HEK293 (cell line): ENCODE data around the gene GNRHR.
"Not testable (repeated sequence)": the region's sequence is repeated elsewhere in the genome, so short reads cannot be mapped to it uniquely, and the experiment has no call there.

ENCODE experiments used
- CTCF ChIA-PET: fragments of 350-600 bp; formaldehyde crosslinking; extraction: SDS; loops from one replicate; lab custom pipeline; 2021; ENCODE audit warnings: antibody characterized with exemption; lab: Yijun Ruan, JAX
- POLR2A ChIA-PET: fragments of 300-600 bp; formaldehyde crosslinking; extraction: SDS; loops from one replicate; lab custom pipeline; 2020; ENCODE audit warnings: antibody characterized with exemption, inconsistent platforms; lab: Yijun Ruan, JAX
- H3K27ac ChIP-seq: fragments of 200-500 bp; sonication (Bioruptor generic); 2 replicates; pipeline ENCODE4 v1.5.1; 2014; ENCODE audit warnings: low read depth, low read length, control low read depth, inconsistent platforms; ENCODE audit errors: extremely low read depth
- H3K36me3 ChIP-seq, 2 experiments: fragments of 200-500 bp in 1 of 2; sonication (Bioruptor generic) in 1 of 2; 1 replicate in 1 of 2; 2 replicates in 1 of 2; pipeline ENCODE4 v1.5.1; 2014 to 2017; ENCODE audit warnings: inconsistent platforms in 2 of 2, low read length in 2 of 2; ENCODE audit not compliant: control insufficient read depth in 2 of 2, insufficient read depth in 1 of 2
- H3K4me1 ChIP-seq: fragments of 200-500 bp; sonication (Bioruptor generic); 2 replicates; pipeline ENCODE4 v1.5.1; 2014; ENCODE audit warnings: mild to moderate bottlenecking, low read length, inconsistent platforms; ENCODE audit not compliant: control insufficient read depth, insufficient read depth
- H3K4me3 ChIP-seq: 2 replicates; pipeline ENCODE4 v1.5.1; 2011; ENCODE audit warnings: low read depth, mild to moderate bottlenecking, control low read depth, low read length, moderate library complexity
- H3K9me3 ChIP-seq: fragments of 200-500 bp; sonication (Bioruptor generic); 2 replicates; pipeline ENCODE4 v1.5.1; 2014; ENCODE audit warnings: low read depth, low read length, inconsistent platforms; ENCODE audit not compliant: control insufficient read depth, insufficient read depth
- BCL11B ChIP-seq: fragments of 450-650 bp; formaldehyde crosslinking; IDR thresholded peaks from 2 replicates; pipeline ENCODE4 v1.5.1; 2016; ENCODE audit warnings: low read depth, missing biosample characterization, missing genetic modification characterization
- HIC1 ChIP-seq: fragments of 450-650 bp; formaldehyde crosslinking; IDR thresholded peaks from 2 replicates; pipeline ENCODE4 v1.5.1; 2016; ENCODE audit warnings: missing biosample characterization, missing genetic modification characterization
- KLF8 ChIP-seq: fragments of 450-650 bp; formaldehyde crosslinking; IDR thresholded peaks from 2 replicates; pipeline ENCODE4 v1.5.1; 2016; ENCODE audit warnings: missing biosample characterization, missing genetic modification characterization
- SETDB1 ChIP-seq: IDR thresholded peaks from one replicate; pipeline ENCODE4 v1.6.1; 2017; ENCODE audit warnings: mild to moderate bottlenecking, low read length, moderate library complexity, mixed read lengths; ENCODE audit not compliant: insufficient read length
- SP3 ChIP-seq: fragments of 450-650 bp; formaldehyde crosslinking; IDR thresholded peaks from 2 replicates; pipeline ENCODE4 v1.5.1; 2016; ENCODE audit warnings: missing biosample characterization, missing genetic modification characterization
- ZBTB17 ChIP-seq: fragments of 450-650 bp; formaldehyde crosslinking; IDR thresholded peaks from 2 replicates; pipeline ENCODE4 v1.5.1; 2016; ENCODE audit warnings: missing biosample characterization, missing genetic modification characterization
- ZBTB44 ChIP-seq: fragments of 450-650 bp; IDR thresholded peaks from 2 replicates; pipeline ENCODE4 v1.5.1; 2018; ENCODE audit warnings: missing biosample characterization, mild to moderate bottlenecking, missing genetic modification characterization
- ZFP37 ChIP-seq: fragments of 450-650 bp; formaldehyde crosslinking; IDR thresholded peaks from 2 replicates; pipeline ENCODE4 v1.5.1; 2016; ENCODE audit warnings: missing biosample characterization, missing genetic modification characterization
- ZFP69B ChIP-seq: fragments of 450-650 bp; formaldehyde crosslinking; IDR thresholded peaks from 2 replicates; pipeline ENCODE4 v1.5.1; 2016; ENCODE audit warnings: missing biosample characterization, missing genetic modification characterization
- ZNF157 ChIP-seq: fragments of 450-650 bp; formaldehyde crosslinking; IDR thresholded peaks from 2 replicates; pipeline ENCODE4 v1.5.1; 2016; ENCODE audit warnings: missing biosample characterization, missing genetic modification characterization
- ZNF175 ChIP-seq: fragments of 450-650 bp; formaldehyde crosslinking; IDR thresholded peaks from 2 replicates; pipeline ENCODE4 v1.5.1; 2016; ENCODE audit warnings: missing biosample characterization, missing genetic modification characterization
- ZNF248 ChIP-seq: fragments of 450-650 bp; formaldehyde crosslinking; IDR thresholded peaks from 2 replicates; pipeline ENCODE4 v1.5.1; 2017; ENCODE audit warnings: missing biosample characterization, missing genetic modification characterization
- ZNF398 ChIP-seq: fragments of 450-650 bp; formaldehyde crosslinking; IDR thresholded peaks from 2 replicates; pipeline ENCODE4 v1.5.1; 2017; ENCODE audit warnings: missing biosample characterization, missing genetic modification characterization
- ZNF514 ChIP-seq: fragments of 450-650 bp; formaldehyde crosslinking; IDR thresholded peaks from 2 replicates; pipeline ENCODE4 v1.5.1; 2016; ENCODE audit warnings: missing biosample characterization, missing genetic modification characterization
- ZNF561 ChIP-seq: fragments of 450-650 bp; IDR thresholded peaks from 2 replicates; pipeline ENCODE4 v1.5.1; 2018; ENCODE audit warnings: missing biosample characterization, missing genetic modification characterization, borderline replicate concordance
- ZNF571 ChIP-seq: fragments of 450-650 bp; formaldehyde crosslinking; IDR thresholded peaks from 2 replicates; pipeline ENCODE4 v1.5.0; 2017; ENCODE audit warnings: missing biosample characterization, missing genetic modification characterization
- ZNF626 ChIP-seq: fragments of 450-650 bp; sonication (Bioruptor Pico); formaldehyde crosslinking; IDR thresholded peaks from 2 replicates; pipeline ENCODE4 v1.5.1; 2018; ENCODE audit warnings: missing biosample characterization, missing genetic modification characterization, inconsistent platforms
- ZNF660 ChIP-seq: fragments of 450-650 bp; IDR thresholded peaks from 2 replicates; pipeline ENCODE4 v1.5.1; 2018; ENCODE audit warnings: missing biosample characterization, mild to moderate bottlenecking, missing genetic modification characterization
- ZNF776 ChIP-seq: fragments of 450-650 bp; formaldehyde crosslinking; IDR thresholded peaks from 2 replicates; pipeline ENCODE4 v1.5.0; 2017; ENCODE audit warnings: missing biosample characterization, missing genetic modification characterization, borderline replicate concordance
- ZNF785 ChIP-seq: fragments of 450-650 bp; formaldehyde crosslinking; IDR thresholded peaks from 2 replicates; pipeline ENCODE4 v1.5.1; 2016; ENCODE audit warnings: missing biosample characterization, missing genetic modification characterization
- TF ChIP-seq, protein P1 (sequence below): IDR thresholded peaks from 2 replicates; pipeline ENCODE4 v1.6.1; 2011; ENCODE audit warnings: mild to moderate bottlenecking, low read depth, low read length, borderline replicate concordance
- TF ChIP-seq, protein P2 (sequence below): fragments of 450-650 bp; formaldehyde crosslinking; IDR thresholded peaks from 2 replicates; pipeline ENCODE4 v1.5.1; 2016; ENCODE audit warnings: missing biosample characterization, missing genetic modification characterization

GNRHR gene

DNA sequence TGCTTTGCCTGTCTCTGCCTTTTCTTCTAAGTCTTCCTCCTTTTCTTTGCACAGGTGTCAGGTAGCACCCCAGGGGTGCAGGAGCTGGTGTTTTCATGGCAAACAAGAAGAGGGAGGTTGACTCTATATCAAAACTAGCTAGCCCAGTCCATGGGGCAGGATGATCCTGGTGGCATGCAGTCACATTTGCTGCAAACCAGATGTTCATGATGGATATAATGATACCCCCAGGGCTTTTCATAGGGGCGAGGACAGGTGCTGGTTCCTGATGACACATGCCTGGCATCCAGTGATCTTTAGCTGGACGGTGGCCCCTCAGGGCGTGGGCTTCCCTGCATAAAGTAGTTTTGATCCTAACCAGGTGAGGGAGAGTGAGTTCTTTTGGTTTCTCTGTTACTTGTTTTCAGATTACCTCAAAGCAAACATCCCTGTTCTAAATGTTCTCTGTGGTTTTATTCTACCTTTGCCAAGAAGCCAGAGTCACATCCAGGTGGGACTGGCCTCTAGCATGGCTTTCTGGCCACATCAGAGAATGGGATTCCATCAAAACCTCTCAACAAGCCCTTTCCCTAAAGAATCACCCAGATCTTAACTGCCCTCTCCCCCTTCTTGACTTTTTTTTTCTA lies 42.1 kb downstream of the GNRHR start:
- Histone ChIP-seq H3K9me3 (no peaks in the 10 kb centered on the region), H3K27ac (no peak overlapping the region), H3K4me3 (no peak overlapping the region), H3K4me1 (no peaks in the 10 kb centered on the region), H3K36me3 (no peaks in the 10 kb centered on the region)
- ChIA-PET POLR2A (no interaction called here), CTCF (no interaction called here)
- TF ChIP-seq BCL11B (tag by site-specific recombination) (no peak), HIC1 (no peak), ZNF561 (tag by site-specific recombination) (no peak), ZBTB44 (no peak), ZNF175 (no peak), ZFP69B (tag by site-specific recombination) (no peak), ZFP37 (tag by site-specific recombination) (no peak), ZNF785 (tag by site-specific recombination) (no peak), ZNF571 (tag by site-specific recombination) (no peak), SP3 (tag by site-specific recombination) (no peak), ZNF398 (tag by site-specific recombination) (no peak), ZNF157 (tag by site-specific recombination) (no peak), ZBTB17 (tag by site-specific recombination) (no peak), KLF8 (tag by site-specific recombination) (no peak)
- TF ChIP-seq, protein P1, sequence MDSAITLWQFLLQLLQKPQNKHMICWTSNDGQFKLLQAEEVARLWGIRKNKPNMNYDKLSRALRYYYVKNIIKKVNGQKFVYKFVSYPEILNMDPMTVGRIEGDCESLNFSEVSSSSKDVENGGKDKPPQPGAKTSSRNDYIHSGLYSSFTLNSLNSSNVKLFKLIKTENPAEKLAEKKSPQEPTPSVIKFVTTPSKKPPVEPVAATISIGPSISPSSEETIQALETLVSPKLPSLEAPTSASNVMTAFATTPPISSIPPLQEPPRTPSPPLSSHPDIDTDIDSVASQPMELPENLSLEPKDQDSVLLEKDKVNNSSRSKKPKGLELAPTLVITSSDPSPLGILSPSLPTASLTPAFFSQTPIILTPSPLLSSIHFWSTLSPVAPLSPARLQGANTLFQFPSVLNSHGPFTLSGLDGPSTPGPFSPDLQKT: no peak

- POLR2A ChIA-PET, H3K4me3 ChIP-seq, H3K4me1 ChIP-seq, H3K36me3 ChIP-seq: not testable (repeated sequence)
- TF ChIP-seq SETDB1: peak; percentile 56
- TF ChIP-seq, all 188 proteins: peak for 1; not testable (repeated sequence) for 187
- H3K27ac ChIP-seq, CTCF ChIA-PET, H3K9me3 ChIP-seq: not testable (repeated sequence)
Observed at GRCh38 chr4:67706682-67707081, 47.5 kb downstream of the GNRHR start.

DNA sequence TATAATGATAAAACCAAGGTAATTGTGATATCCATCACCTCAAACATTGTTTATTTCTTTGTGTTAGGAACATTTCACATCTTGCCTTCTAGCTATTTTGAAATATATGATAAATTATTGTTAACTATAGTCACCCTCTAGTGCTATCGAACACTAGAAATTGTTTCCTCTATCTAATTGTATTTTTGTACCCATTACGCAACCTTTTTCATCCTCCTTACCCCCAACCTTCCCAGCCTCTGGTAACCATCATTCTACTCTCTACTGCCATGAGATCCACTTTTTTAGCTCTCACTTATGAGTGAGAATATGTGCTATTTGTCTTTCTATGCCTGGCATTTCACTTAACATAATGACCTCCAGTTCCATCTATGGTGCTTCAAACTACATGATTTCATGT lies 49.3 kb downstream of the GNRHR start:
- CTCF ChIA-PET: no interaction called here
- Histone ChIP-seq H3K27ac (no peak overlapping the region), H3K36me3 (peaks cover 0 to 5% of the 10 kb centered on the region in 2 experiments; a peak in 1 of 3 replicates), H3K9me3 (no peaks in the 10 kb centered on the region), H3K4me1 (no peaks in the 10 kb centered on the region), H3K4me3 (no peak overlapping the region)
- POLR2A ChIA-PET: no interaction called here
- no peak for TF ChIP-seq ZNF776 (tag by site-specific recombination)
- TF ChIP-seq ZNF248 (tag by site-specific recombination): no peak
- no peak for TF ChIP-seq ZNF626
- TF ChIP-seq ZNF660 (tag by site-specific recombination): no peak
- TF ChIP-seq, protein P2, sequence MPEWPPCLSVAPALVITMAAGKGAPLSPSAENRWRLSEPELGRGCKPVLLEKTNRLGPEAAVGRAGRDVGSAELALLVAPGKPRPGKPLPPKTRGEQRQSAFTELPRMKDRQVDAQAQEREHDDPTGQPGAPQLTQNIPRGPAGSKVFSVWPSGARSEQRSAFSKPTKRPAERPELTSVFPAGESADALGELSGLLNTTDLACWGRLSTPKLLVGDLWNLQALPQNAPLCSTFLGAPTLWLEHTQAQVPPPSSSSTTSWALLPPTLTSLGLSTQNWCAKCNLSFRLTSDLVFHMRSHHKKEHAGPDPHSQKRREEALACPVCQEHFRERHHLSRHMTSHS (tag by site-specific recombination): no peak
- no peak for TF ChIP-seq ZNF514 (tag by site-specific recombination)
